BE2C (cell line): Measurements from ENCODE around the gene HDAC4.

Experiments
- DNase-seq: peaks from one replicate; pipeline ENCODE4 v3.0.0-alpha.2; 2020
- H3K27me3 ChIP-seq: fragments of 250-450 bp; sonication (Bioruptor Pico); 2 replicates; pipeline ENCODE4 v1.5.1; 2020; ENCODE audit warnings: mild to moderate bottlenecking
- H3K36me3 ChIP-seq: fragments of 250-450 bp; sonication (Bioruptor Pico); 2 replicates; pipeline ENCODE4 v1.5.1; 2020; ENCODE audit warnings: mild to moderate bottlenecking
- H3K4me1 ChIP-seq: fragments of 250-450 bp; sonication (Bioruptor Pico); 2 replicates; pipeline ENCODE4 v1.5.1; 2020
- H3K4me3 ChIP-seq: 2 replicates; pipeline ENCODE4 v1.5.1; 2011; ENCODE audit warnings: low read depth, low read length
- H3K9me3 ChIP-seq: fragments of 250-450 bp; sonication (Bioruptor Pico); 2 replicates; pipeline ENCODE4 v1.5.1; 2020
- CTCF ChIP-seq: IDR thresholded peaks from 2 replicates; pipeline ENCODE4 v1.5.1; 2012; ENCODE audit warnings: mild to moderate bottlenecking, low read depth, low read length

HDAC4 gene

GRCh38 chr2:239027391-239028252 is 373.2 kb downstream of the HDAC4 start:
- H3K4me3 ChIP-seq: no peak overlapping the region
- H3K9me3 ChIP-seq: no peaks in the 10 kb centered on the region
- peaks cover 30% of the 10 kb centered on the region for H3K27me3 ChIP-seq

DNA sequence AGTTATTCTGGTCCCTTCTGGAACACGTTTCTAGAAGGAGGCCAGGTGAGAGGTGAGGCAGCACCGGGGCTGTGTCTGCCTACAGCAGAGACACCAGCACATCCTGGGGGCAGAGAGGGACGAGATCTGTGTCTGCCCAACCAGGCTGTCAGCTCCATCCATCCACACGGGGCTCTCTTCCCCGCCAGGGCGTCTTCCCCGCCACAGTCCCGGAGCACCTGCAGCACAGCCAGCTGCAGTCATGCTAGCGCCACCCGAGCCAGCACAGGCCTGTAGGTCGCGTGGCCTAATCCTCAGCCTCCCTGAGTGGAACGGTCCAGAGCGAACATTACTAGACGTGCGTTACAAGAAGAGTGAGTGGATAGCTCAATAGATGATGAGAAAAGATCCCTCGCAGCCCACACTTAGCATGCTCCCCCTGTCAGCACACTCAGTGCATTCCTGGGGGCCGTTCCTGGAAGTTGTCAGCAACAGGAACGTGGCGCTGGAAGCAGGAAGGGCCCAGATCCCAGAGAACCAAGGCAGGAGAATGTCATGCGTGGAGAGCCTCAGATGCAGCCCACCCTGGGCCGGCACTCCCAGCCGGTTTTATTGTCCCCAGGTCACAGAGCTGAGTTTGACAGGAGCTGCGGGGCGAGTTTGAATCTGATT is 374.0 kb downstream of the HDAC4 start:
- no peak for TF ChIP-seq CTCF
- Histone ChIP-seq H3K4me3 (no peak overlapping the region), H3K27me3 (peaks cover 35% of the 10 kb centered on the region), H3K9me3 (no peaks in the 10 kb centered on the region), H3K4me1 (no peaks in the 10 kb centered on the region), H3K36me3 (no peaks in the 10 kb centered on the region)
- DNase-seq: peak; percentile 31

More at GRCh38 chr2:239027391-239028252, 373.2 kb downstream of the HDAC4 start:
- Histone ChIP-seq H3K36me3 (no peaks in the 10 kb centered on the region), H3K4me1 (no peaks in the 10 kb centered on the region)
- TF ChIP-seq CTCF: no peak
- DNase-seq: no peak

GRCh38 chr2:239025951-239026461 is 374.8 kb downstream of the HDAC4 start:
- no peak for DNase-seq
- no peaks in the 10 kb centered on the region for H3K36me3 ChIP-seq
- peaks cover 35% of the 10 kb centered on the region for H3K27me3 ChIP-seq
- no peaks in the 10 kb centered on the region for H3K9me3 ChIP-seq
- TF ChIP-seq CTCF: no peak
- H3K4me1 ChIP-seq: no peaks in the 10 kb centered on the region
- no peak overlapping the region for H3K4me3 ChIP-seq

GRCh38 chr2:239025096-239025801 is 375.6 kb downstream of the HDAC4 start:
- TF ChIP-seq CTCF: no peak
- no peaks in the 10 kb centered on the region for H3K36me3 ChIP-seq
- H3K4me1 ChIP-seq: no peaks in the 10 kb centered on the region
- H3K27me3 ChIP-seq: peaks cover 35% of the 10 kb centered on the region
- no peak overlapping the region for H3K4me3 ChIP-seq
- no peak for DNase-seq
- no peaks in the 10 kb centered on the region for H3K9me3 ChIP-seq

- Histone ChIP-seq H3K27me3 (peaks cover 28% of the 10 kb centered on the region), H3K36me3 (no peaks in the 10 kb centered on the region), H3K4me3 (no peak overlapping the region), H3K9me3 (no peaks in the 10 kb centered on the region), H3K4me1 (no peaks in the 10 kb centered on the region)
- no peak for DNase-seq
- no peak for TF ChIP-seq CTCF
Measured at GRCh38 chr2:239024226-239024625, 376.6 kb downstream of the HDAC4 start.
